Muscle layer of colon (tissue), 2 donors: ENCODE data around the gene FRMD8.

Source experiments
- H3K27ac ChIP-seq: one replicate; pipeline ENCODE4 v1.7.0; 2013; ENCODE audit warnings: low read depth, mild to moderate bottlenecking, low read length, moderate library complexity
- H3K27me3 ChIP-seq, 2 donors: one replicate each; pipeline ENCODE4 v1.7.0; 2013; ENCODE audit warnings: low read length in 2 of 2, mild to moderate bottlenecking in 2 of 2; ENCODE audit not compliant: insufficient read depth in 2 of 2, control insufficient read depth in 1 of 2
- H3K36me3 ChIP-seq: one replicate; pipeline ENCODE4 v1.7.0; 2013; ENCODE audit warnings: mild to moderate bottlenecking, low read length; ENCODE audit not compliant: insufficient read depth
- H3K4me1 ChIP-seq: one replicate; pipeline ENCODE4 v1.7.0; 2013; ENCODE audit warnings: mild to moderate bottlenecking, low read length; ENCODE audit not compliant: insufficient read depth
- H3K4me3 ChIP-seq, 2 donors: one replicate each; pipeline ENCODE4 v1.7.0; 2013; ENCODE audit warnings: low read length in 2 of 2, low read depth in 1 of 2, mild to moderate bottlenecking in 1 of 2, moderate library complexity in 1 of 2
- H3K9ac ChIP-seq: one replicate; pipeline ENCODE4 v1.7.0; 2013; ENCODE audit warnings: low read length
- H3K9me3 ChIP-seq: one replicate; pipeline ENCODE4 v1.7.0; 2013; ENCODE audit warnings: mild to moderate bottlenecking, low read length
- donor health status: abdominal sarcoma.
- donor health status: Adenocarcinoma of cecum.

FRMD8 gene

GRCh38 chr11:65386307-65387140 is at the start of gene FRMD8:
TSS of gene FRMD8 (plus strand) at chr11:65386637. CDS start at chr11:65387037, 400 bp downstream.
- Histone ChIP-seq H3K4me1 (peaks cover 61% of the 10 kb centered on the region), H3K4me3 (peak within 1 kb of the TSS; percentile 76 to 79), H3K27me3 (no peaks in the 10 kb centered on the region), H3K27ac (peak within 1 kb of the TSS; percentile 99), H3K36me3 (no peaks in the 10 kb centered on the region), H3K9ac (peak within 1 kb of the TSS; percentile 86), H3K9me3 (no peaks in the 10 kb centered on the region)

- H3K27me3 ChIP-seq: no peaks in the 10 kb centered on the region
- peaks cover 42% of the 10 kb centered on the region for H3K36me3 ChIP-seq
- peaks cover 20% of the 10 kb centered on the region for H3K4me1 ChIP-seq
- no peak overlapping the region for H3K27ac ChIP-seq
- no peaks in the 10 kb centered on the region for H3K9me3 ChIP-seq
- no peak overlapping the region for H3K9ac ChIP-seq
- H3K4me3 ChIP-seq: no peak overlapping the region
Measured at GRCh38 chr11:65338676-65339075, 47.8 kb upstream of the FRMD8 start.

- H3K27ac ChIP-seq: no peak overlapping the region
- no peak overlapping the region for H3K9ac ChIP-seq
- H3K4me1 ChIP-seq: peaks cover 12% of the 10 kb centered on the region
- H3K9me3 ChIP-seq: no peaks in the 10 kb centered on the region
- no peaks in the 10 kb centered on the region for H3K27me3 ChIP-seq
- H3K36me3 ChIP-seq: peaks cover 57% of the 10 kb centered on the region
- H3K4me3 ChIP-seq: no peak overlapping the region
Measured at GRCh38 chr11:65340226-65340625, 46.2 kb upstream of the FRMD8 start.

- Histone ChIP-seq H3K9ac (no peak overlapping the region), H3K27me3 (no peaks in the 10 kb centered on the region), H3K9me3 (no peaks in the 10 kb centered on the region), H3K36me3 (peaks cover 73% of the 10 kb centered on the region), H3K4me3 (no peak overlapping the region), H3K4me1 (peaks cover 9% of the 10 kb centered on the region), H3K27ac (no peak overlapping the region)
Measured at GRCh38 chr11:65341856-65342255, 44.6 kb upstream of the FRMD8 start.

- peaks cover 17% of the 10 kb centered on the region for H3K4me1 ChIP-seq
- H3K36me3 ChIP-seq: peaks cover 43% of the 10 kb centered on the region
- no peak overlapping the region for H3K4me3 ChIP-seq
- no peak overlapping the region for H3K9ac ChIP-seq
- H3K27me3 ChIP-seq: peaks cover 0 to 1% of the 10 kb centered on the region in 2 donors
- H3K27ac ChIP-seq: no peak overlapping the region
- H3K9me3 ChIP-seq: no peaks in the 10 kb centered on the region
Measured at GRCh38 chr11:65351511-65351910, 34.9 kb upstream of the FRMD8 start.

- no peaks in the 10 kb centered on the region for H3K9me3 ChIP-seq
- H3K27ac ChIP-seq: no peak overlapping the region
- peaks cover 41% of the 10 kb centered on the region for H3K36me3 ChIP-seq
- peaks cover 17% of the 10 kb centered on the region for H3K4me1 ChIP-seq
- peaks cover 0 to 13% of the 10 kb centered on the region in 2 donors for H3K27me3 ChIP-seq
- H3K9ac ChIP-seq: no peak overlapping the region
- no peak overlapping the region for H3K4me3 ChIP-seq
Measured at GRCh38 chr11:65352783-65353182, 33.7 kb upstream of the FRMD8 start.

GRCh38 chr11:65353376-65353775 is 33.1 kb upstream of the FRMD8 start:
- H3K27ac ChIP-seq: peak overlapping the region; percentile 74
- no peaks in the 10 kb centered on the region for H3K9me3 ChIP-seq
- peaks cover 36% of the 10 kb centered on the region for H3K36me3 ChIP-seq
- H3K9ac ChIP-seq: no peak overlapping the region
- peaks cover 17% of the 10 kb centered on the region for H3K4me1 ChIP-seq
- peak overlapping the region; percentile 15 to 57 for H3K4me3 ChIP-seq
- peaks cover 0 to 16% of the 10 kb centered on the region in 2 donors for H3K27me3 ChIP-seq

GRCh38 chr11:65353900-65354264 is 32.6 kb upstream of the FRMD8 start:
- peak overlapping the region; percentile 15 to 57 for H3K4me3 ChIP-seq
- no peak overlapping the region for H3K9ac ChIP-seq
- no peaks in the 10 kb centered on the region for H3K9me3 ChIP-seq
- peaks cover 0 to 16% of the 10 kb centered on the region in 2 donors for H3K27me3 ChIP-seq
- H3K4me1 ChIP-seq: peaks cover 17% of the 10 kb centered on the region
- H3K36me3 ChIP-seq: peaks cover 32% of the 10 kb centered on the region
- peak overlapping the region; percentile 74 for H3K27ac ChIP-seq

GRCh38 chr11:65354265-65355012 is 32.0 kb upstream of the FRMD8 start, which contains the start of gene TIGD3:
TSS of gene TIGD3 (plus strand) at chr11:65354751. CDS start at chr11:65355809, 1,058 bp downstream.
- H3K9me3 ChIP-seq: no peaks in the 10 kb centered on the region
- peaks cover 17% of the 10 kb centered on the region for H3K4me1 ChIP-seq
- H3K27ac ChIP-seq: peak within 1 kb of the TSS; percentile 74
- H3K9ac ChIP-seq: no peak within 1 kb of the TSS
- peaks cover 27% of the 10 kb centered on the region for H3K36me3 ChIP-seq
- peaks cover 0 to 16% of the 10 kb centered on the region in 2 donors for H3K27me3 ChIP-seq
- H3K4me3 ChIP-seq: peak within 1 kb of the TSS; percentile 44 to 57

GRCh38 chr11:65355013-65355775 is 31.2 kb upstream of the FRMD8 start:
- no peak overlapping the region for H3K9ac ChIP-seq
- H3K27me3 ChIP-seq: peaks cover 0 to 16% of the 10 kb centered on the region in 2 donors
- peak overlapping the region; percentile 44 to 57 for H3K4me3 ChIP-seq
- H3K36me3 ChIP-seq: peaks cover 22% of the 10 kb centered on the region
- H3K27ac ChIP-seq: no peak overlapping the region
- H3K4me1 ChIP-seq: peaks cover 17% of the 10 kb centered on the region
- H3K9me3 ChIP-seq: no peaks in the 10 kb centered on the region
